Mammary epithelial cell (primary cell): ENCODE results near the gene TBL1X.

Experiments
- CTCF ChIP-seq, 2 donors: IDR thresholded peaks in 1 of 2; conservative IDR thresholded peaks in 1 of 2; 2 replicates each; pipeline ENCODE4 v1.5.1; 2011 to 2012; ENCODE audit warnings: inconsistent platforms in 2 of 2, low read length in 2 of 2, mild to moderate bottlenecking in 2 of 2, control low read depth in 1 of 2, low read depth in 1 of 2; ENCODE audit not compliant: insufficient read depth in 1 of 2; ENCODE audit errors: extremely low read depth in 1 of 2
- EZH2 ChIP-seq: IDR thresholded peaks from 2 replicates; pipeline ENCODE4 v1.6.1; 2012; ENCODE audit warnings: low read length, inconsistent platforms, borderline replicate concordance

GRCh38 chrX:9518889-9519288, 54.0 kb downstream of the TBL1X start:
- TF ChIP-seq CTCF (conservative IDR thresholded peaks at IDR 0.05 in 1 of 2, IDR thresholded peaks at IDR 0.05 in 1 of 2; ENCODE audit: extremely low read depth in 1 of 2, insufficient read depth in 1 of 2, low read depth in 1 of 2, low read length in 2 of 2) (no peak), EZH2 (no peak)
